GM12891 (cell line): ENCODE data around the gene LRMDA.

Experiments used
- PAX5 ChIP-seq: IDR thresholded peaks from 2 replicates; pipeline ENCODE4 v1.6.1; 2011; ENCODE audit warnings: low read length, moderate library complexity, mild to moderate bottlenecking; ENCODE audit not compliant: insufficient read depth, severe bottlenecking
- POLR2A ChIP-seq: IDR thresholded peaks from 2 replicates; pipeline ENCODE4 v1.6.1; 2011; ENCODE audit warnings: low read depth, low read length, control low read depth
- POLR2AphosphoS5 ChIP-seq: IDR thresholded peaks from 2 replicates; pipeline ENCODE4 v1.6.1; 2011; ENCODE audit warnings: low read depth, low read length, control low read depth
- POU2F2 ChIP-seq: IDR thresholded peaks from 2 replicates; pipeline ENCODE4 v1.6.1; 2011; ENCODE audit warnings: low read depth, mild to moderate bottlenecking, control low read depth, low read length, moderate library complexity
- TAF1 ChIP-seq: IDR thresholded peaks from 2 replicates; pipeline ENCODE4 v1.6.1; 2011; ENCODE audit warnings: low read depth, low read length, control low read depth

GRCh38 chr10:76324283-76324682, 892.9 kb downstream of the LRMDA start:
- TF ChIP-seq POLR2A (no peak), POLR2AphosphoS5 (no peak), TAF1 (no peak), PAX5 (no peak), POU2F2 (no peak)
